ENCODE results near the gene IVNS1ABP.
"Not testable (repeated sequence)": the region's sequence is repeated elsewhere in the genome, so short reads cannot be mapped to it uniquely, and the experiment has no call there.

DNA sequence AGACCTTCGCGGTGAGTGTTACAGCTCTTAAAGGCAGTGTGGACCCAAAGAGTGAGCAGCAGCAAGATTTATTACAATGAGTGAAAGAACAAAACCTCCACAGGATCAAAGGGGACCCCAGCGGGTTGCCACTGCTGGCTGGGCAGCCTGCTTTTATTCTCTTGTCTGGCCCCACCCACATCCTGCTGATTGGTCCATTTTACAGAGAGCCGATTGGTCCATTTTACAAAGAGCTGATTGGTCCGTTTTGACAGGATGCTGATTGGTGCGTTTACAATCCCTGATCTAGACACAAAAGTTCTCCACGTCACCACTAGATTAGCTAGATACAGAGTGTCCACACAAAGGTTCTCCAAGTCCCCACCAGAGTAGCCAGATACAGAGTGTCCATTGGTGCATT lies 4.1 kb upstream of the IVNS1ABP start:
- not testable (repeated sequence) for TF ChIP-seq EP300, POLR2AphosphoS5, POLR2A (IDR thresholded peaks at IDR 0.05)
- TF ChIP-seq, protein P1, sequence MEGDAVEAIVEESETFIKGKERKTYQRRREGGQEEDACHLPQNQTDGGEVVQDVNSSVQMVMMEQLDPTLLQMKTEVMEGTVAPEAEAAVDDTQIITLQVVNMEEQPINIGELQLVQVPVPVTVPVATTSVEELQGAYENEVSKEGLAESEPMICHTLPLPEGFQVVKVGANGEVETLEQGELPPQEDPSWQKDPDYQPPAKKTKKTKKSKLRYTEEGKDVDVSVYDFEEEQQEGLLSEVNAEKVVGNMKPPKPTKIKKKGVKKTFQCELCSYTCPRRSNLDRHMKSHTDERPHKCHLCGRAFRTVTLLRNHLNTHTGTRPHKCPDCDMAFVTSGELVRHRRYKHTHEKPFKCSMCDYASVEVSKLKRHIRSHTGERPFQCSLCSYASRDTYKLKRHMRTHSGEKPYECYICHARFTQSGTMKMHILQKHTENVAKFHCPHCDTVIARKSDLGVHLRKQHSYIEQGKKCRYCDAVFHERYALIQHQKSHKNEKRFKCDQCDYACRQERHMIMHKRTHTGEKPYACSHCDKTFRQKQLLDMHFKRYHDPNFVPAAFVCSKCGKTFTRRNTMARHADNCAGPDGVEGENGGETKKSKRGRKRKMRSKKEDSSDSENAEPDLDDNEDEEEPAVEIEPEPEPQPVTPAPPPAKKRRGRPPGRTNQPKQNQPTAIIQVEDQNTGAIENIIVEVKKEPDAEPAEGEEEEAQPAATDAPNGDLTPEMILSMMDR (IDR thresholded peaks at IDR 0.05) = not testable (repeated sequence)

Data from suprapubic skin (tissue), 4 donors.